Smooth muscle cell (in vitro differentiated cells): ENCODE measurements around the gene ZNF304. TPM values are rescaled to one million over a fixed set of nuclear protein-coding genes. Genes with fewer than 3 reads are reported as not detected.

ENCODE experiments used
- DNase-seq: peaks from one replicate; lab custom pipeline; 2025; ENCODE audit not compliant: unreplicated experiment; lab: John Stamatoyannopoulos, UW
- H2AFZ ChIP-seq: fragments of 200-600 bp; sonication (generic); 2 replicates; pipeline ENCODE4 v1.6.0; 2016; ENCODE audit warnings: antibody characterized with exemption, low read depth, mild to moderate bottlenecking
- H3F3A ChIP-seq: fragments of 200-600 bp; sonication (generic); 2 replicates; pipeline ENCODE4 v1.6.0; 2017; ENCODE audit warnings: antibody characterized with exemption, low read depth
- H3K27ac ChIP-seq: fragments of 200-600 bp; sonication (generic); 2 replicates; pipeline ENCODE4 v1.5.1; 2016; ENCODE audit warnings: low read depth, mild to moderate bottlenecking
- H3K27me3 ChIP-seq: fragments of 200-600 bp; sonication (generic); 2 replicates; pipeline ENCODE4 v1.6.1; 2016; ENCODE audit warnings: low read depth, mild to moderate bottlenecking
- H3K36me3 ChIP-seq: fragments of 200-600 bp; sonication (generic); 2 replicates; pipeline ENCODE4 v1.5.1; 2016; ENCODE audit warnings: low read depth
- H3K4me1 ChIP-seq: fragments of 200-600 bp; sonication (generic); 2 replicates; pipeline ENCODE4 v1.5.1; 2016; ENCODE audit warnings: low read depth
- H3K4me2 ChIP-seq: fragments of 200-600 bp; sonication (generic); 2 replicates; pipeline ENCODE4 v1.6.0; 2016; ENCODE audit warnings: mild to moderate bottlenecking
- H3K4me3 ChIP-seq: fragments of 200-600 bp; sonication (generic); 2 replicates; pipeline ENCODE4 v1.5.1; 2016; ENCODE audit warnings: mild to moderate bottlenecking
- H3K79me2 ChIP-seq: fragments of 200-600 bp; sonication (generic); 2 replicates; pipeline ENCODE4 v1.6.0; 2016; ENCODE audit warnings: low read depth, mild to moderate bottlenecking
- H3K9ac ChIP-seq: fragments of 200-600 bp; sonication (generic); 2 replicates; pipeline ENCODE4 v1.6.0; 2016; ENCODE audit warnings: low read depth
- H3K9me3 ChIP-seq: fragments of 200-600 bp; sonication (generic); replicated peaks from 2 replicates; pipeline ENCODE4 v1.5.1; 2016; ENCODE audit warnings: low read depth
- H4K20me1 ChIP-seq: fragments of 200-600 bp; sonication (generic); 2 replicates; pipeline ENCODE4 v1.6.0; 2016; ENCODE audit warnings: low read depth
- WGBS: methylation state at CpG from one replicate; pipeline ENCODE4 v1.1.7; 2016; ENCODE audit warnings: low lambda C conversion rate; 5-methylcytosine and 5-hydroxymethylcytosine counted together
- polyA plus RNA-seq: library from polyadenylated mRNA; unstranded; fragments of >200 nt; fragmentation: Nextera tagmentation; extraction: Ambion mirVana; gene quantifications from 2 replicates; pipeline ENCODE4 v1.2.1, GENCODE V29; 2016
- total RNA-seq: library from RNA; depleted of rRNA; stranded (reverse); fragments of >200 nt; gene quantifications from 2 replicates; pipeline ENCODE4 v1.2.3, GENCODE V29; 2014
- TF ChIP-seq, protein P1 (sequence below): fragments of 200-600 bp; sonication (generic); IDR thresholded peaks from 2 replicates; pipeline ENCODE4 v1.5.1; 2017; ENCODE audit warnings: borderline replicate concordance, mild to moderate bottlenecking, antibody characterized with exemption; ENCODE audit not compliant: insufficient read depth, poor library complexity, severe bottlenecking

ZNF304 gene
- total and polyA plus RNA-seq, 2 experiments from 2014 or later, result 3.9 to 6.8 TPM

- Histone ChIP-seq H3K9ac (no peak overlapping the region), H3K4me1 (no peaks in the 10 kb centered on the region), H3K79me2 (peaks cover 38% of the 10 kb centered on the region), H3K27ac (peak overlapping the region; percentile 67), H3K27me3 (no peaks in the 10 kb centered on the region), H3K9me3 (no peaks in the 10 kb centered on the region), H3K36me3 (peaks cover 7% of the 10 kb centered on the region), H4K20me1 (peaks cover 45% of the 10 kb centered on the region), H2AFZ (no peak overlapping the region), H3F3A (peaks cover 23% of the 10 kb centered on the region), H3K4me3 (no peak overlapping the region), H3K4me2 (no peak overlapping the region)
- TF ChIP-seq, protein P1, sequence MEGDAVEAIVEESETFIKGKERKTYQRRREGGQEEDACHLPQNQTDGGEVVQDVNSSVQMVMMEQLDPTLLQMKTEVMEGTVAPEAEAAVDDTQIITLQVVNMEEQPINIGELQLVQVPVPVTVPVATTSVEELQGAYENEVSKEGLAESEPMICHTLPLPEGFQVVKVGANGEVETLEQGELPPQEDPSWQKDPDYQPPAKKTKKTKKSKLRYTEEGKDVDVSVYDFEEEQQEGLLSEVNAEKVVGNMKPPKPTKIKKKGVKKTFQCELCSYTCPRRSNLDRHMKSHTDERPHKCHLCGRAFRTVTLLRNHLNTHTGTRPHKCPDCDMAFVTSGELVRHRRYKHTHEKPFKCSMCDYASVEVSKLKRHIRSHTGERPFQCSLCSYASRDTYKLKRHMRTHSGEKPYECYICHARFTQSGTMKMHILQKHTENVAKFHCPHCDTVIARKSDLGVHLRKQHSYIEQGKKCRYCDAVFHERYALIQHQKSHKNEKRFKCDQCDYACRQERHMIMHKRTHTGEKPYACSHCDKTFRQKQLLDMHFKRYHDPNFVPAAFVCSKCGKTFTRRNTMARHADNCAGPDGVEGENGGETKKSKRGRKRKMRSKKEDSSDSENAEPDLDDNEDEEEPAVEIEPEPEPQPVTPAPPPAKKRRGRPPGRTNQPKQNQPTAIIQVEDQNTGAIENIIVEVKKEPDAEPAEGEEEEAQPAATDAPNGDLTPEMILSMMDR, result no peak
- WGBS, result 0% methylated on average over 1 of the region's 1 CpG
- no peak for DNase-seq
Measured at GRCh38 chr19:57305056-57305455, 46.0 kb upstream of the ZNF304 start.

GRCh38 chr19:57308514-57308913 is 42.6 kb upstream of the ZNF304 start:
- Histone ChIP-seq H3K36me3 (no peaks in the 10 kb centered on the region), H3K4me1 (no peaks in the 10 kb centered on the region), H4K20me1 (peaks cover 13% of the 10 kb centered on the region), H3K79me2 (peaks cover 10% of the 10 kb centered on the region), H3K9ac (no peak overlapping the region), H3K4me3 (no peak overlapping the region), H3K27me3 (no peaks in the 10 kb centered on the region), H3K4me2 (no peak overlapping the region), H3F3A (peaks cover 18% of the 10 kb centered on the region), H2AFZ (no peak overlapping the region), H3K9me3 (no peaks in the 10 kb centered on the region), H3K27ac (no peak overlapping the region)
- DNase-seq, result no peak
- TF ChIP-seq, protein P1, result no peak

DNA sequence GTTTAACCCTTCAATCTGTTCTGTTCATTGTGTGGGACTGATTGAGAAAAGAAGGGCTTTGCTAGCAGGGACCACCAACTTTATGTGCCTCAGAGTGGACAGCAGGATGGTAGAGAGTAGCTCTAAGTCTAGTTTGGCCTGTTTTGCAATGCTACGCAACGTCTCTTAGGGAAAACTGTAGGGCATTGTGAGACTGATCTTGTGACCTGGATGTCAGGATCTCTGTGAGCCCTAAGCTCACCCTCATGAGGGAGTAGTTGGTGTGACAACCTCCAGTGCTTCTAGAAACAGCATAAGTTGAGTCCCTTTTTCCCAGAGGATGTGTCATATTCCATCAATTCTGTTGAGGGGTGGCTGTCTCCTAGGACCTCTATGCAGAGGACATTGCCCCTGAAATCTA is 40.3 kb upstream of the ZNF304 start:
- DNase-seq, result no peak
- H3K27me3 ChIP-seq, result peaks cover 13% of the 10 kb centered on the region
- no peak overlapping the region for H2AFZ ChIP-seq
- no peak overlapping the region for H3K9ac ChIP-seq
- peaks cover 13% of the 10 kb centered on the region for H3F3A ChIP-seq
- no peaks in the 10 kb centered on the region for H3K36me3 ChIP-seq
- no peaks in the 10 kb centered on the region for H4K20me1 ChIP-seq
- WGBS, result 91% methylated on average over 2 of the region's 2 CpGs
- H3K79me2 ChIP-seq, result no peaks in the 10 kb centered on the region
- H3K27ac ChIP-seq, result no peak overlapping the region
- H3K9me3 ChIP-seq, result no peaks in the 10 kb centered on the region
- H3K4me3 ChIP-seq, result no peak overlapping the region
- no peak overlapping the region for H3K4me2 ChIP-seq
- no peaks in the 10 kb centered on the region for H3K4me1 ChIP-seq
- TF ChIP-seq, protein P1, result no peak

GRCh38 chr19:57314146-57314545 is 36.9 kb upstream of the ZNF304 start:
- Histone ChIP-seq H3K36me3 (no peaks in the 10 kb centered on the region), H3K4me1 (no peaks in the 10 kb centered on the region), H3F3A (no peaks in the 10 kb centered on the region), H3K27ac (no peak overlapping the region), H3K27me3 (peaks cover 32% of the 10 kb centered on the region), H3K4me3 (no peak overlapping the region), H2AFZ (no peak overlapping the region), H3K9me3 (no peaks in the 10 kb centered on the region), H4K20me1 (no peaks in the 10 kb centered on the region), H3K79me2 (no peaks in the 10 kb centered on the region), H3K4me2 (no peak overlapping the region), H3K9ac (no peak overlapping the region)
- TF ChIP-seq, protein P1, result no peak
- no peak for DNase-seq
- 86% methylated on average over 4 of the region's 4 CpGs for WGBS
